ENCODE measurements around the gene PLPPR4.
"Not testable (repeated sequence)": the region's sequence is repeated elsewhere in the genome, so short reads cannot be mapped to it uniquely, and the experiment has no call there.

Gene PLPPR4

DNA sequence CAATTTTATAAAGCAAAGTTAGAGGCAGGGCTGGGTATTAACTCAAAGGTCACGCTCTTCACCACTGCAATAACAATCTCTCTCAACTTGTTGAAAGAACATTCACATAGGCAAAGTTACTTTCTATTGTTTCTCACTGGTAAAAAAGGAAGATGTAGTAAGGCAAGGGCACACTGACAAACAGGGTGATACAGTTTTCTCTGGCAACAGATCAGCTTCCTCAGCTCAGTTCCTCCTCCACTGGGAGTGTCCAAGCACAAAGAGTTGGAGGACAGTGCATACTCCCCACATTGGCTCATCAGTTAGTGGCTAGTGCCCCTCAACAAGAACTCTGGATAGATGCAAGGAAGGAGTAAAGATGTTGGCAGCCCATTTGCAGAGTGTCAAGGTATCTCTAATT is 3.7 kb downstream of the PLPPR4 start:
- DNase-seq (ENCODE audit: low read depth in 2 of 2): no peak

- DNase-seq (ENCODE audit: low read depth in 2 of 2): no peak
Observed at GRCh38 chr1:99269321-99269720, 5.0 kb downstream of the PLPPR4 start.

DNA sequence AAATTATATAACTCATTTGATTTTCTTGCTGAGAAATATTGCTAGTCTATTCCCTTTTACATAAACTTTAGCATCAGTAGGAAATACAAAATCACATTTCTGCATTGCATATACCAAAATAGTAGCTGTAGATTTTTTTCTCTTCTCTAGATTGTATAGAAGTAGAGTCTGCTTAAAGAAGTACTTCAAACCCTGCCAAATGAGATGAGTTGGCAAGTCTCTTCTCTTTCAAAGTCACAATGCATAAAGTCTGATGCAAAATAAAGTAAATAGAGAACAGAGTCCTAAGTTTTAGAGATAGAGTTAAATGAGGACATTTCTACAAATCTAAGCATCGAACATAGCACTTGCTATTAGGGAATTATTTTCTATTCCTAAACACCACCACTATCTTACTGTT is 6.4 kb downstream of the PLPPR4 start:
- DNase-seq (ENCODE audit: low read depth in 2 of 2): no peak

GRCh38 chr1:99271249-99271648 is 7.0 kb downstream of the PLPPR4 start:
- no peak for DNase-seq (ENCODE audit: low read depth in 2 of 2)

DNA sequence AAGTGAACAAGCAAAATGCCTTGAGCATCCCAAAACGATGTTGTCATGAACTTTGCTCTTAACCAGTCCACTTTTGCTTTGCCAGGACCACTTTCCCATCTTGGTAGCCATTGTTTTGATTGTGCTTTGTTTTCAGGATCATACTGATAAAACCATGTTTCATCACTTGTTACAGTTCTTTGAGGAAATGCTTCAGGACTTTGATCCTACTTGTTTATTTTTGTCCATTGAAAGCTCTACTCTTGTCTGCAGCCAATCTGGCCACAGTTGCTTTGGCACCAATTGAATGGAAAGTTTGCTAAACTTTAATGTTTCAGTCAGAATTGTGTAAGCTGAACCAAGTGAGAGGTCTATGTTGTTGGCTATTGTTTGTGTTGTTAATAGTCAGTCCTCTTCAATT is 12.8 kb downstream of the PLPPR4 start:
- no peak for DNase-seq (ENCODE audit: low read depth in 2 of 2)

GRCh38 chr1:99279525-99279924 is 15.2 kb downstream of the PLPPR4 start:
- DNase-seq (ENCODE audit: low read depth in 2 of 2): no peak

GRCh38 chr1:99281105-99281504 is 16.8 kb downstream of the PLPPR4 start:
- DNase-seq (ENCODE audit: low read depth in 2 of 2): no peak

- DNase-seq (ENCODE audit: low read depth in 2 of 2): no peak
Observed at GRCh38 chr1:99282536-99282935, 18.2 kb downstream of the PLPPR4 start.

- not testable (repeated sequence) for DNase-seq (ENCODE audit: low read depth in 2 of 2)
Observed at GRCh38 chr1:99283521-99283920, 19.2 kb downstream of the PLPPR4 start.

- no peak for DNase-seq (ENCODE audit: low read depth in 2 of 2)
Observed at GRCh38 chr1:99292886-99293285, 28.6 kb downstream of the PLPPR4 start.

GRCh38 chr1:99297923-99298322 is 33.6 kb downstream of the PLPPR4 start:
- no peak for DNase-seq (ENCODE audit: low read depth in 2 of 2)

GRCh38 chr1:99304725-99305282 is 40.5 kb downstream of the PLPPR4 start:
- DNase-seq (ENCODE audit: low read depth in 2 of 2): no peak

DNA sequence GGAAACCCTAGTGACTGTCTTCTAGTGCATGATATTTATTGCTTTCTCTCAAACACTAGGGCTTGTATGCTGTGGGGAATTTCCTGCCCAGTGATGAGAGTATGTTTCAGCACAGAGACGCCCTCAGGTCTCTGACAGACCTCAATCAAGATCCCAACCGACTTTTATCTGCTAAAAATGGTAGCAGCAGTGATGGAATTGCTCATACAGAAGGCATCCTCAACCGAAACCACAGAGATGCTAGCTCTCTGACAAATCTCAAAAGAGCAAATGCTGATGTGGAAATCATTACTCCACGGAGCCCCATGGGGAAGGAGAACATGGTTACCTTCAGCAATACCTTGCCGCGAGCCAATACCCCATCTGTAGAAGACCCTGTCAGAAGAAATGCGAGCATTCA is 41.3 kb downstream of the PLPPR4 start:
- DNase-seq (ENCODE audit: low read depth in 2 of 2): no peak

DNA sequence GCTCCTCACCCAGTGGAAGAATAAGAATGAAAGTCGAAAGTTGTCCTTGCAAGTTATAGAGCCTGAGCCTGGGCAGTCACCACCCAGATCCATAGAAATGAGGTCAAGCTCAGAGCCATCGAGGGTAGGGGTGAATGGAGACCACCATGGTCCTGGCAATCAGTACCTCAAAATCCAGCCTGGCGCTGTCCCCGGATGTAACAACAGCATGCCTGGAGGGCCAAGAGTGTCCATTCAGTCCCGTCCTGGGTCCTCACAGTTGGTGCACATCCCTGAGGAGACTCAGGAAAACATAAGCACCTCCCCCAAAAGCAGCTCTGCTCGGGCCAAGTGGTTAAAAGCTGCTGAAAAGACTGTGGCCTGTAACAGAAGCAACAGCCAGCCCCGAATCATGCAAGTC is 41.8 kb downstream of the PLPPR4 start:
- DNase-seq (ENCODE audit: low read depth in 2 of 2): no peak

DNA sequence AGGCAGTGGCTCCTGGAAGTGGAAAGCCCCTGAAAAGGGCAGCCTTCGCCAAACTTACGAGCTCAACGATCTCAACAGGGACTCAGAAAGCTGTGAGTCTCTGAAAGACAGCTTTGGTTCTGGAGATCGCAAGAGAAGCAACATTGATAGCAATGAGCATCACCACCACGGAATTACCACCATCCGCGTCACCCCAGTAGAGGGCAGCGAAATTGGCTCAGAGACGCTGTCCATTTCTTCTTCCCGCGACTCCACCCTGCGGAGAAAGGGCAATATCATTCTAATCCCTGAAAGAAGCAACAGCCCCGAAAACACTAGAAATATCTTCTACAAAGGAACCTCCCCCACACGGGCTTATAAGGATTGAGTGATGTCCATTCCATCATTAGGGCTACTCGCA is 42.4 kb downstream of the PLPPR4 start:
- no peak for DNase-seq (ENCODE audit: low read depth in 2 of 2)

- no peak for DNase-seq (ENCODE audit: low read depth in 2 of 2)
Observed at GRCh38 chr1:99315305-99315704, 51.0 kb downstream of the PLPPR4 start.

GRCh38 chr1:99326215-99326949 is 62.1 kb downstream of the PLPPR4 start:
- DNase-seq (ENCODE audit: low read depth in 2 of 2): no peak

GRCh38 chr1:99327357-99327756 is 63.1 kb downstream of the PLPPR4 start:
- DNase-seq (ENCODE audit: low read depth in 2 of 2): no peak

DNA sequence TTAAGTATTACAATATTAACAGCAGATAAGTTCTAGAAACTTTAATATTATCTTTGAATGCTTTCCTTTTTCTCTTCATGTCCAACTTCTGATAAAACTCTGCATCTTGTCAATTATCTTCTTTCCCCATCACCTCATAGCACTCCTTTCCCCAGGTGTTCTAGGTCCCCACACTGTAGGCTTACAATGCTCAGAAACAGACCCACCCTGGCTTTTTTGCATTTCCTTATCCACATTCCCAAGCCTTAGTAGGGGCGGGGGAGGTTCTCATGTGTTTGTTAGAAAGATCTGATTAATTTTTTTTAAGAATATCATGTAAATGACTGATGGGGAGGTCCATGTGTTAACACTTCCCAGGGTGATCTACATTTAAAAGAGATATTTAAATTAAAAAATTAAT is 63.9 kb downstream of the PLPPR4 start:
- no peak for DNase-seq (ENCODE audit: low read depth in 2 of 2)

GRCh38 chr1:99331083-99331482 is 66.8 kb downstream of the PLPPR4 start:
- DNase-seq (ENCODE audit: low read depth in 2 of 2): no peak

DNA sequence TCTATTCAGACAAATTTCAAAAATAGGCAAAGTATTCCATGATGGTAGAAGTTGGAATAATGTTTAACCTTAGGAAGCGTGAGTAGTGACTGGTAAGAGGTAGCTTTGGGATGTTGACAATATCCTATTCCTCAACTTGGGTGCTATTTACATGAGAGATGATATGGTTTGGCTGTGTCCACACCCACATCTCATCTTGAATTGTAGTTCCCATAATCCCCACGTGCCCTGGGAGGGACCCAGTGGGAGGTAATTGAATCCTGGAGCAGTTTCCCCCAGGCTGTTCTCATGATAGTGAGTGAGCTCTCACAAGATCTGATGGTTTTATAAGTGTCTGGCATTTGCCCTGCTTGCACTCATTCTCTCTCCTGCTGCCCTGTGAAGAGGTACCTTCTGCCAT is 67.3 kb downstream of the PLPPR4 start:
- no peak for DNase-seq (ENCODE audit: low read depth in 2 of 2)

DNA sequence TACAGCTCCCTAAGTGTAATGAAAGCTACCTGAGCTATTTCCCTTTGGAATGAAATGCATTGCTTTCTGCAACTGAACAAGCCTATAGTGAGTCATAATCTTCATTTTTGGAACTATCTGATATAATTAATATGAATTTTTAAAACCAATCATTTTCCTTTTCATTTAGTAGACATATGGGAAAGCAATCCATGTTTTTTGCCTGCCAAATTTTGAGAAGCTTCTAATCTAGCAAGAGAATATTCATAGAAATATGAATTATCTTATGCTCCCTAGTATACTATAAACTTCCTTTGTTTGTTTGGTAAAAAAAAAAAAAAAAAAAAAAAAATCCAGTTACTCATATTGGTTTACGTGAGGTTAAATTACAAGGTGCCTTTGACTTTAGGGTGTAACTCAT is 68.3 kb downstream of the PLPPR4 start:
- no peak for DNase-seq (ENCODE audit: low read depth in 2 of 2)

DNA sequence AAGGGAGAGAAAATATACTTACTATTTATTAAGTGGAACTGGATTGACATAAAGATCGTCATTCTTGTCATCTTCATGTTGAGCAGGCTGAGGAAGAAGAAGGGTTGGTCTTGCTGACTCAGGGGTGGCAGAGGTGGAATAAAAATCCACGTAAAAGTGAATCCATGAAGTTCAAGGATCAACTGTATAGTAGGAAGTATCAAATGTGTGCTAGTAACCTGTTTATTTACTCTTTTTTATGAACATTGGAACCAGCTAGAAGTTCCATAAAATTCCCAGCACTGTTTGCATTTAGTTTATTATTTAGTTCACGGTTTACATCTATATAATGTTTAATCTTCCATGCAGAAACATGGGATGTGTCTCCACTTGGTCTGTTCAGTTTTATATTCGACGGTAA is 70.7 kb downstream of the PLPPR4 start:
- no peak for DNase-seq (ENCODE audit: low read depth in 2 of 2)

All from stimulated activated CD4-positive, alpha-beta T cell treated with anti-CD3 and anti-CD28 coated beads, Interleukin-12 subunit alpha, Interleukin-12 subunit beta, amount 100 ng/mL, for 24 hours (primary cell).